Activated T-cell treated with anti-CD3 and anti-CD28 coated beads for 4 hours (primary cell): ENCODE data around the gene IGLL5.
A peak's percentile ranks its signal among the peaks of the same experiment; 100 is the strongest.

ENCODE experiments used
- DNase-seq: peaks from one replicate; pipeline ENCODE4 v3.0.0-alpha.2; 2020

Gene IGLL5

GRCh38 chr22:22887621-22888503 is at the start of gene IGLL5:
TSS of gene IGLL5 (plus strand) at chr22:22887816. CDS start at chr22:22888054, 238 bp downstream.
- no peak for DNase-seq

GRCh38 chr22:22838148-22838786 is 49.3 kb upstream of the IGLL5 start:
- no peak for DNase-seq

- DNase-seq = no peak
Measured at GRCh38 chr22:22839570-22840314, 47.9 kb upstream of the IGLL5 start.

GRCh38 chr22:22840780-22841179 is 46.8 kb upstream of the IGLL5 start:
- no peak for DNase-seq

- no peak for DNase-seq
Measured at GRCh38 chr22:22841598-22841997, 46.0 kb upstream of the IGLL5 start.

- no peak for DNase-seq
Measured at GRCh38 chr22:22842085-22842484, 45.5 kb upstream of the IGLL5 start.

GRCh38 chr22:22843848-22844247 is 43.8 kb upstream of the IGLL5 start:
- DNase-seq = no peak

- DNase-seq = no peak
Measured at GRCh38 chr22:22847241-22847640, 40.4 kb upstream of the IGLL5 start.

GRCh38 chr22:22848364-22848866 is 39.2 kb upstream of the IGLL5 start:
- DNase-seq = peak; percentile 65

- no peak for DNase-seq
Measured at GRCh38 chr22:22849640-22850610, 37.7 kb upstream of the IGLL5 start.

GRCh38 chr22:22851969-22852368 is 35.6 kb upstream of the IGLL5 start:
- DNase-seq = no peak

- no peak for DNase-seq
Measured at GRCh38 chr22:22853713-22854112, 33.9 kb upstream of the IGLL5 start.

- no peak for DNase-seq
Measured at GRCh38 chr22:22854466-22854865, 33.1 kb upstream of the IGLL5 start.

GRCh38 chr22:22855085-22855484 is 32.5 kb upstream of the IGLL5 start:
- DNase-seq = no peak

- DNase-seq = no peak
Measured at GRCh38 chr22:22855617-22856308, 31.9 kb upstream of the IGLL5 start.

- no peak for DNase-seq
Measured at GRCh38 chr22:22856364-22856763, 31.3 kb upstream of the IGLL5 start.

- DNase-seq = no peak
Measured at GRCh38 chr22:22856885-22857606, 30.6 kb upstream of the IGLL5 start.

- DNase-seq = no peak
Measured at GRCh38 chr22:22857607-22858558, 29.7 kb upstream of the IGLL5 start.

GRCh38 chr22:22858559-22858937 is 29.1 kb upstream of the IGLL5 start:
- no peak for DNase-seq

- no peak for DNase-seq
Measured at GRCh38 chr22:22863001-22863400, 24.6 kb upstream of the IGLL5 start.
